ENCODE measurements around the gene HOXB2.

The HOXB2 gene

DNA sequence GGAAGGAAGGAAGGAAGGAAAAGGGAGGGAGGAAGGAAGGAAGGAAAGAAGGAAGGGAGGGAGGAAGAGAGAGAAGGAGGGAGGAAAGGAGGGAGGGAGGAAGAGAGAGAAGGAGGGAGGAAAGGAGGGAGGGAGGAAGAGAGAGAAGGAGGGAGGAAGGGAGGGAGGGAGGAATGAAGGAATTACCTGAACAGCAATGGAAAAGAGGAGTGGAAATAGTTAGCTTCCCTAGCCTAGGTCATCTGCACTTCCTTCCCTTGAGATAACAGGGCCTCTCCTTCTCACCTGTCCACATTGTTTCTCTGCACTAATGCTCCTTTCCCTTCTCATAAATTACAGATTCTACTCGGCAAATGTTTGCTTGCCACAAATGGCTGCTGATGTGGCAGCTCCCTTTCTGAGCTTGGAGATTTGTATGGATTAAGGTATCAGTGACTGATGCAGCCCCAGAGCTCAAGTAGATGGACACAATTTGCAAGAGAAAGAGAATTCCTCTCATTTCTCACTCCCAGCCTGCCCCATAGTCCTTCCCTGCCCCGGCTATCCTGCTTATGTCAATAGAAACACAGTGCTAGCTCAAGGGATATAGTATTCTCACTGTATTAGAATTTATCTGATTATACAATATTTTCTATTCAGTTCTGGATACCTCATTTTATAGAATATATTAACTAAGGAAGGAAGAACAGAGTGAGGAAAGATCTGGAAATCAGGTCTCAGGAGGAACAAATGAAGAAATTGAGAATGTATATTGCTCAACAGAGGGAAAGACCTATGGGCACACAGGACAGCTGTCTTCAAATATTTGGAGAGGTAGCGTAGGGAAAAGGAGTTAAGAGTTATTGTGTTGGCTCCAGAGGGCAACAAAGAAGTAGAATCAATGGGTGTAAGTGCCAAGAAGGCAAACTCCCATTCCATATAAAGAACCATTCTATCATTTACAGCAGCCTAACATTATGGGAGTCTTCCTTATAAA lies 28.7 kb downstream of the HOXB2 start:
- H4K5ac ChIP-seq (ENCODE audit: low read length), result no peak overlapping the region
- no peak overlapping the region for H3K4ac ChIP-seq (ENCODE audit: low read depth, low read length)
- H3K18ac ChIP-seq (ENCODE audit: low read length), result no peak overlapping the region
- no peak overlapping the region for H3K9ac ChIP-seq (ENCODE audit: low read length)
- no peak overlapping the region for H2AK5ac ChIP-seq (ENCODE audit: low read length)
- H4K8ac ChIP-seq (ENCODE audit: low read depth, low read length), result no peak overlapping the region
- no peak overlapping the region for H3K4me3 ChIP-seq (ENCODE audit: low read length)
- H3K27me3 ChIP-seq (ENCODE audit: insufficient read depth, low read length, poor library complexity), result peaks cover 2% of the 10 kb centered on the region
- H2BK15ac ChIP-seq (replicated peaks; ENCODE audit: low read depth), result no peak overlapping the region
- H3K36me3 ChIP-seq (ENCODE audit: control insufficient read depth, insufficient read depth, low read length), result no peaks in the 10 kb centered on the region
- no CpG with 5 or more reads among the region's 3 CpGs for WGBS (ENCODE audit: extremely low coverage, insufficient coverage, low lambda C conversion rate)
- H2BK120ac ChIP-seq (ENCODE audit: low read depth, low read length), result no peak overlapping the region
- no peaks in the 10 kb centered on the region for H3K79me2 ChIP-seq (ENCODE audit: control insufficient read depth, insufficient read depth, low read length)
- H3K23ac ChIP-seq (ENCODE audit: low read length), result no peak overlapping the region
- H3K27ac ChIP-seq (ENCODE audit: low read depth, low read length), result no peak overlapping the region
- no peak overlapping the region for H2BK5ac ChIP-seq (ENCODE audit: low read length)
- no peaks in the 10 kb centered on the region for H3K79me1 ChIP-seq (ENCODE audit: low read length)
- DNase-seq, result peak; percentile 27
- H3K4me2 ChIP-seq (ENCODE audit: low read length), result no peak overlapping the region
- no peaks in the 10 kb centered on the region for H3K4me1 ChIP-seq (ENCODE audit: control insufficient read depth, low read depth, low read length)
- no peak overlapping the region for H3K56ac ChIP-seq (ENCODE audit: low read length)

DNA sequence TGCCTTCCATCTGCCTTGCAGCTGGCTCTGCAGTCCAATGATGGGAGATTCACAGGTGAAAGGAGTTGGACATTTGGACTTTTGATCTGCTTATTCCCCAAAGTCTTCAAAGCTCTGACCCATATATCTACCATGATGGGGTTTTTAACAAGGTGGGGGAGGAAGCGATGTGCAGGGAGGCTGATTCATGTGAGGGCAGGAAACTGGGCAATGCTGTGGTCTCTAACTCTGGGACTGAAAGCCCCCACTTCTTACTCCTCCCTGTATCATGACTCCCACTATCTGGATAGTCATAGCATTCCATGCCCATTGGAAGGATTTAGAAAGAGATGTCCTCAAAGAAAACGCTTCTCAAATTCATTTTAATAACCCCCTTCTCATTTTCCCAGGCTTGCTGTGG lies 30.4 kb downstream of the HOXB2 start:
- Histone ChIP-seq H3K4me3 (ENCODE audit: low read length) (no peak overlapping the region), H3K36me3 (ENCODE audit: control insufficient read depth, insufficient read depth, low read length) (no peaks in the 10 kb centered on the region), H2BK120ac (ENCODE audit: low read depth, low read length) (no peak overlapping the region), H4K5ac (ENCODE audit: low read length) (no peak overlapping the region), H3K4me1 (ENCODE audit: control insufficient read depth, low read depth, low read length) (no peaks in the 10 kb centered on the region), H2BK5ac (ENCODE audit: low read length) (no peak overlapping the region), H3K18ac (ENCODE audit: low read length) (no peak overlapping the region), H2AK5ac (ENCODE audit: low read length) (no peak overlapping the region), H4K8ac (ENCODE audit: low read depth, low read length) (no peak overlapping the region), H3K56ac (ENCODE audit: low read length) (no peak overlapping the region), H3K79me2 (ENCODE audit: control insufficient read depth, insufficient read depth, low read length) (no peaks in the 10 kb centered on the region), H3K27me3 (ENCODE audit: insufficient read depth, low read length, poor library complexity) (no peaks in the 10 kb centered on the region), H3K23ac (ENCODE audit: low read length) (no peak overlapping the region), H3K27ac (ENCODE audit: low read depth, low read length) (no peak overlapping the region), H2BK15ac (replicated peaks; ENCODE audit: low read depth) (no peak overlapping the region), H3K4me2 (ENCODE audit: low read length) (no peak overlapping the region), H3K9ac (ENCODE audit: low read length) (no peak overlapping the region), H3K4ac (ENCODE audit: low read depth, low read length) (no peak overlapping the region), H3K79me1 (ENCODE audit: low read length) (no peaks in the 10 kb centered on the region)
- no peak for DNase-seq
- no CpG with 5 or more reads among the region's 2 CpGs for WGBS (ENCODE audit: extremely low coverage, insufficient coverage, low lambda C conversion rate)

DNA sequence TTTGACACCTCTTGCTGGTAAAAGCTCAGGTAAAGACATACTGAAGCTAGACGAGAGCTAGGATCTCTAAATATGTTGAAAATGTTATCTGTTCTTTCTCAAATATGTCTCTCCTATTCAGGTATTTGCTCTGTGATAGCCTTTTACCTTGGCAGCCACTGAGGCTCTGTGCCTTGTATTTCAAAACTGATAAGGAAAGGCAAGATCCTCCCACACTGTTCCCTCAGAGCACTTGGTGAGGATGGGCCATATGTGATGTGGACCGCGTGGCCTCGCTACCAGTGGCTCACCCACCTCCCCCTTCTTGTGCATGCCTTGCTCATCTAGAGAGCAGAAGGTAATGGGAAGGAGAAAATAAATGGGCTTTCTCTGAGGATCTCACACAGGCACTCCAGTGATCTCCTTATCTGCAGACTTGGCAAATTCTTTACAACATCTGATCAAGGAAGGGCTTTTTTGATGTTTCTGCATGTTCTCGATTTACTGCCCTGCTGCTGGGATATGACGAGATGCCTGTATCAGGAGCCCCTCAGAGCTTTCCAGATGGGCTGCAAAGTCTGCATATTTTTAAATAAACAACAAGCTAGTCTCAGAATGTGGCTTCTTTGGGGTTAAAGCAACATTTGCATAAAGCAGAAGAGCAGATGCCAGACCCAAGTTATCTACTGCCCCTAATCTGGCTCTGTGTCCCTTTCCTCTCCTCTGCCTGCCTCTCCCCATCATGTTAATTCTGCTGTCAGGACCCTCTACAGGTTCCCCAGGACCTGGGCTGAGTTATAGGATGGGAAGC lies 31.0 kb downstream of the HOXB2 start:
- Histone ChIP-seq H3K27me3 (ENCODE audit: insufficient read depth, low read length, poor library complexity) (no peaks in the 10 kb centered on the region), H3K4me3 (ENCODE audit: low read length) (no peak overlapping the region), H3K4me2 (ENCODE audit: low read length) (no peak overlapping the region), H4K5ac (ENCODE audit: low read length) (no peak overlapping the region), H3K18ac (ENCODE audit: low read length) (no peak overlapping the region), H3K79me2 (ENCODE audit: control insufficient read depth, insufficient read depth, low read length) (no peaks in the 10 kb centered on the region), H2BK120ac (ENCODE audit: low read depth, low read length) (no peak overlapping the region), H3K4ac (ENCODE audit: low read depth, low read length) (no peak overlapping the region), H2AK5ac (ENCODE audit: low read length) (no peak overlapping the region), H3K4me1 (ENCODE audit: control insufficient read depth, low read depth, low read length) (no peaks in the 10 kb centered on the region), H3K36me3 (ENCODE audit: control insufficient read depth, insufficient read depth, low read length) (no peaks in the 10 kb centered on the region), H4K8ac (ENCODE audit: low read depth, low read length) (no peak overlapping the region), H2BK5ac (ENCODE audit: low read length) (no peak overlapping the region), H3K9ac (ENCODE audit: low read length) (no peak overlapping the region), H3K56ac (ENCODE audit: low read length) (no peak overlapping the region), H2BK15ac (replicated peaks; ENCODE audit: low read depth) (no peak overlapping the region), H3K79me1 (ENCODE audit: low read length) (no peaks in the 10 kb centered on the region), H3K27ac (ENCODE audit: low read depth, low read length) (no peak overlapping the region), H3K23ac (ENCODE audit: low read length) (no peak overlapping the region)
- no CpG with 5 or more reads among the region's 6 CpGs for WGBS (ENCODE audit: extremely low coverage, insufficient coverage, low lambda C conversion rate)
- peak; percentile 83 for DNase-seq

DNA sequence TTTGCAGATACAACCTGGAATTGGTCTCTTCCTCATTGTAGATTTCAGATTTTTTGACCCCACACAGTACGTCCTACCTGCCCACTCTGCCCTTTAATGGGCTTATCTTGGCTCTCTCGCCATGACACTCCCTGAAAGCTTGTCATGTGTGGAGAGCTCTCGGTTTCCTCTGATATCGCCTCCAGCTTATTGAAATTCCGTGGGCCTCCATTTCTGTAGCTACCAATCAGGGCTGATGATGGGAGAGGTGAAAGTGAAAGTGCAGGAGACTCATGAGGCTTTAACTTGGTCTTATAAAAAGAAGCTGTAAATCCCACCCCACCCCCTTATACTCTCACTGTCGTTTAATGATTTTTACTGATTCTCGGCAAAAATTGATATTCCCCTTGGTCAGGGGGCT lies 31.8 kb downstream of the HOXB2 start:
- Histone ChIP-seq H3K9ac (ENCODE audit: low read length) (no peak overlapping the region), H2BK120ac (ENCODE audit: low read depth, low read length) (no peak overlapping the region), H3K36me3 (ENCODE audit: control insufficient read depth, insufficient read depth, low read length) (no peaks in the 10 kb centered on the region), H3K79me1 (ENCODE audit: low read length) (no peaks in the 10 kb centered on the region), H2AK5ac (ENCODE audit: low read length) (no peak overlapping the region), H4K5ac (ENCODE audit: low read length) (no peak overlapping the region), H3K4me1 (ENCODE audit: control insufficient read depth, low read depth, low read length) (no peaks in the 10 kb centered on the region), H3K23ac (ENCODE audit: low read length) (no peak overlapping the region), H4K8ac (ENCODE audit: low read depth, low read length) (no peak overlapping the region), H3K4ac (ENCODE audit: low read depth, low read length) (no peak overlapping the region), H3K27me3 (ENCODE audit: insufficient read depth, low read length, poor library complexity) (no peaks in the 10 kb centered on the region), H3K18ac (ENCODE audit: low read length) (no peak overlapping the region), H3K4me3 (ENCODE audit: low read length) (no peak overlapping the region), H2BK15ac (replicated peaks; ENCODE audit: low read depth) (no peak overlapping the region), H3K4me2 (ENCODE audit: low read length) (no peak overlapping the region), H3K56ac (ENCODE audit: low read length) (no peak overlapping the region), H3K79me2 (ENCODE audit: control insufficient read depth, insufficient read depth, low read length) (no peaks in the 10 kb centered on the region), H3K27ac (ENCODE audit: low read depth, low read length) (no peak overlapping the region), H2BK5ac (ENCODE audit: low read length) (no peak overlapping the region)
- no peak for DNase-seq
- no CpG with 5 or more reads among the region's 7 CpGs for WGBS (ENCODE audit: extremely low coverage, insufficient coverage, low lambda C conversion rate)

DNA sequence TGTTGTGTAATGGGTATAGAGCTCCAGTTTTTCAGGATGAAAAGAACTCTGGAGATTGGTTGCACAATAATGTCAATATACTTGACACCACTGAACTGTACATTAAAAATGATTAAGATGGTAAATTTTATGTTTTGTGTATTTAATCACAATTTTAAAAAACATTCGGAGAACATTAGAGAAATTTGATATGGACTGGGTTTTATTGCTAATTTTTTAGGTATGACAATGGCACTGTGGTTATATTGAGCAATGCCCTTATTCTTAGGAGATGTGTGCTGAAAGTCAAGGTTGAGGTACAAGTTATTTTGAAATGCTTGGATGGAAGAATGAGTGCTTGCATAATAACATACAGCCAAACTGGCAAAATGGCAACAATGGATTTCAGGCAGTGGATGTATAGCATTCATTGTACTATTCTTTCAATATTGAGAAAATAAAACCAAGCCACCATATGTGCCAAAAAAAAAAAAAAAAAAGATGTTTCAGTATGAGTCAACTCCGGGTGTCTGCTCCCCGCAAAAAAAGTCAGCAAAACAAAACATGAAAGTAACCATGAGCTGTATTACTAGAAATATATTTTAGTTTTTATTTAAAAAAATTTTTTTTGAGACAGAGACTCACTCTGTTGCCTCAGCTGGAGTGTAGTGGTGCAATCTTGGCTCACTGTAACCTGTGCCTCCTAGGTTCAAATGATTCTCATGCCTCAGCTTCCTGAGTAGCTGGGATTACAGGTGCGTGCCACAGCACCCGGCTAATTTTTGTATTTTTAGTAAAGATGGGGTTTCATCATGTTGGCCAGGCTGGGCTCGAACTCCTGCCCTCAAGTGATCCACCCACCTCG lies 33.9 kb downstream of the HOXB2 start:
- Histone ChIP-seq H3K56ac (ENCODE audit: low read length) (no peak overlapping the region), H3K27ac (ENCODE audit: low read depth, low read length) (no peak overlapping the region)
- WGBS (ENCODE audit: extremely low coverage, insufficient coverage, low lambda C conversion rate), result no CpG with 5 or more reads among the region's 7 CpGs

More for the DNA sequence above, 33.9 kb downstream of the HOXB2 start:
- Histone ChIP-seq H3K27me3 (ENCODE audit: insufficient read depth, low read length, poor library complexity) (no peaks in the 10 kb centered on the region), H3K4ac (ENCODE audit: low read depth, low read length) (no peak overlapping the region), H3K4me2 (ENCODE audit: low read length) (no peak overlapping the region), H3K4me3 (ENCODE audit: low read length) (no peak overlapping the region), H4K5ac (ENCODE audit: low read length) (no peak overlapping the region), H3K4me1 (ENCODE audit: control insufficient read depth, low read depth, low read length) (no peaks in the 10 kb centered on the region), H3K23ac (ENCODE audit: low read length) (no peak overlapping the region), H3K18ac (ENCODE audit: low read length) (no peak overlapping the region), H2BK120ac (ENCODE audit: low read depth, low read length) (no peak overlapping the region), H2BK5ac (ENCODE audit: low read length) (no peak overlapping the region), H2BK15ac (replicated peaks; ENCODE audit: low read depth) (no peak overlapping the region), H3K79me1 (ENCODE audit: low read length) (no peaks in the 10 kb centered on the region), H4K8ac (ENCODE audit: low read depth, low read length) (no peak overlapping the region), H3K79me2 (ENCODE audit: control insufficient read depth, insufficient read depth, low read length) (no peaks in the 10 kb centered on the region), H3K36me3 (ENCODE audit: control insufficient read depth, insufficient read depth, low read length) (no peaks in the 10 kb centered on the region), H2AK5ac (ENCODE audit: low read length) (no peak overlapping the region), H3K9ac (ENCODE audit: low read length) (no peak overlapping the region)
- no peak for DNase-seq
